ENCODE measurements around the gene NFATC2.

Gene NFATC2

GRCh38 chr20:51430198-51430950, 112.1 kb downstream of the NFATC2 start:
- TF ChIP-seq LEF1 (IDR thresholded peaks at IDR 0.05; ENCODE audit: borderline replicate concordance), result no peak
- no peak for TF ChIP-seq NFRKB (IDR thresholded peaks at IDR 0.05)
- no peak for TF ChIP-seq ZNF384 (IDR thresholded peaks at IDR 0.05)
- TF ChIP-seq ELF4 (IDR thresholded peaks at IDR 0.05), result no peak
- no peak for TF ChIP-seq ARNT (IDR thresholded peaks at IDR 0.05)
- TF ChIP-seq SP1 (IDR thresholded peaks at IDR 0.05), result no peak
- TF ChIP-seq BHLHE40 (IDR thresholded peaks at IDR 0.05; ENCODE audit: borderline replicate concordance), result no peak
- no peak for TF ChIP-seq HDGF (IDR thresholded peaks at IDR 0.05; ENCODE audit: borderline replicate concordance)
- TF ChIP-seq PKNOX1 (IDR thresholded peaks at IDR 0.05), result no peak
- no peak for TF ChIP-seq CTBP1 (IDR thresholded peaks at IDR 0.05; ENCODE audit: borderline replicate concordance)
- TF ChIP-seq TARDBP (IDR thresholded peaks at IDR 0.05), result no peak
- no peak for TF ChIP-seq FOXA1 (IDR thresholded peaks at IDR 0.05)
- TF ChIP-seq FOXK2 (IDR thresholded peaks at IDR 0.05), result no peak
- no peak for TF ChIP-seq L3MBTL2 (conservative IDR thresholded peaks at IDR 0.05)
- no peak for TF ChIP-seq SUZ12 (IDR thresholded peaks at IDR 0.05)
- TF ChIP-seq FOXM1 (IDR thresholded peaks at IDR 0.05; ENCODE audit: borderline replicate concordance), result no peak
- no peak for DNase-seq (ENCODE audit: extremely low spot score)
- POLR2A ChIA-PET, result interaction anchor here (0.7 kb wide), 1 partner anchor 96 kb away, joined by 3 read pairs; no protein-coding TSS in a partner anchor
- CTCF ChIA-PET, result no interaction called here

DNA sequence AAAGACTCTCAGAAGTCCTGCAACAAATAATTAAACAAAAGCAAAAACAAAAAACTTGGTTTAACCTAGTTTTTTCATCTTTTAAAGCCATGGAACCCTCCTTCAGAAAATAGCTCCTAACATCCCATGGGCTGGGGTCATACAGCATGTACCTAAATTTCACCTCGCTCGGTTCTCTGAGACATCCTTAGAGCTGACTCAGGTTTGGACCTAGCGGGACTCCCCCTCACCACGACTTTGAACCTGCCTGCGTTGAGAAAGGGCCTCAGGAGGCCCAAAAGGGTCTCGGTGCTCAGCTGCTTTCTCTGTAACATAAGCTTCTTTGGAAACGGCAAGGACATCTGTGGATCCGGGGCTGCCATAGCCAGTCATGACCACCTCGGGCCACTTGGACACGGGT, 112.8 kb downstream of the NFATC2 start:
- CTCF ChIA-PET, result no interaction called here

GRCh38 chr20:51429144-51429482, 113.4 kb downstream of the NFATC2 start:
- ChIA-PET CTCF (no interaction called here), POLR2A (no interaction called here)
- TF ChIP-seq ARNT (IDR thresholded peaks at IDR 0.05) (no peak), L3MBTL2 (conservative IDR thresholded peaks at IDR 0.05) (no peak), FOXK2 (IDR thresholded peaks at IDR 0.05) (no peak), SUZ12 (IDR thresholded peaks at IDR 0.05) (no peak), LEF1 (IDR thresholded peaks at IDR 0.05; ENCODE audit: borderline replicate concordance) (no peak)
- no peak for DNase-seq (ENCODE audit: extremely low spot score)

More for the DNA sequence above, 112.8 kb downstream of the NFATC2 start:
- TF ChIP-seq TARDBP (IDR thresholded peaks at IDR 0.05) (no peak), ARNT (IDR thresholded peaks at IDR 0.05) (no peak), ELF4 (IDR thresholded peaks at IDR 0.05) (no peak), LEF1 (IDR thresholded peaks at IDR 0.05; ENCODE audit: borderline replicate concordance) (no peak), NFRKB (IDR thresholded peaks at IDR 0.05) (no peak), L3MBTL2 (conservative IDR thresholded peaks at IDR 0.05) (no peak), PKNOX1 (IDR thresholded peaks at IDR 0.05) (no peak), SUZ12 (IDR thresholded peaks at IDR 0.05) (no peak), BHLHE40 (IDR thresholded peaks at IDR 0.05; ENCODE audit: borderline replicate concordance) (no peak), CTBP1 (IDR thresholded peaks at IDR 0.05; ENCODE audit: borderline replicate concordance) (no peak), ZNF384 (IDR thresholded peaks at IDR 0.05) (no peak), FOXA1 (IDR thresholded peaks at IDR 0.05) (no peak), HDGF (IDR thresholded peaks at IDR 0.05; ENCODE audit: borderline replicate concordance) (no peak), SP1 (IDR thresholded peaks at IDR 0.05) (no peak), FOXK2 (IDR thresholded peaks at IDR 0.05) (no peak), FOXM1 (IDR thresholded peaks at IDR 0.05; ENCODE audit: borderline replicate concordance) (no peak)
- POLR2A ChIA-PET, result interaction anchor here (0.7 kb wide), 1 partner anchor 97 kb away, joined by 3 read pairs; no protein-coding TSS in a partner anchor
- no peak for DNase-seq (ENCODE audit: extremely low spot score)

GRCh38 chr20:51428401-51429143, 113.9 kb downstream of the NFATC2 start:
- TF ChIP-seq NFRKB (IDR thresholded peaks at IDR 0.05) (no peak), ARNT (IDR thresholded peaks at IDR 0.05) (no peak), BHLHE40 (IDR thresholded peaks at IDR 0.05; ENCODE audit: borderline replicate concordance) (no peak), FOXA1 (IDR thresholded peaks at IDR 0.05) (no peak)
- ChIA-PET POLR2A (no interaction called here), CTCF (no interaction called here)
- DNase-seq (ENCODE audit: extremely low spot score), result no peak

DNA sequence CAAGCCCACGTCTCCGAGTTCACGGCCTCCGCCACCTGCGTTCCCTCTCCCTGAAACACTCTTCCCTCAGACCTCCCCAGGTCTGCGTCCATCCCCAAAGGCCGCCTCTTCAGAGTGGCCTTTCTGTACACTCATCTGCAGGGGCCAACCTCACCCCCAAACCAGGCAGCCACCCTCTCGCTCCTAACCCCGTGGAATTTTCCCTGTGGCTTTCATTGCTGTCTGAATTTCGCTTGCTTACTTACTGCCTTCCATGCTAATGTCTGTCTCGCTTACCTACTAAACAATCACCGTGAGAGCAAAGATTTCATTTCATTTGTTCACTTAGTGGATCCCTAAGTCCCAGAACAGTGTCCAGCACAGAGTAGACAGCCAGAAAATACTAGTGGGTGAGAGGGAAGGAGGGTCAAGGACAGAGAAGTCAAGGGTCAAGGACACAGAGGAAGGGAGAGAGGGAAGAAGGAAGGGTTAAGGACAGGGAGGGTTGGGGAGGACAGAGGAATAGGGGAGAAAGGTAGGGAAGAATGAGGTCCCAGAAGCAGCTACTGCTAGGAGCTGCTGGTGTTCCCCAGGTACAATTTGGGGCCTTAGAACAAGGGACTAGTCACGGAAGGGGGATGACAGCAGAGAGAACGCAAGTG, 114.7 kb downstream of the NFATC2 start:
- no peak for TF ChIP-seq FOXK2 (IDR thresholded peaks at IDR 0.05)
- TF ChIP-seq BHLHE40 (IDR thresholded peaks at IDR 0.05; ENCODE audit: borderline replicate concordance), result no peak
- no peak for TF ChIP-seq SP1 (IDR thresholded peaks at IDR 0.05)
- TF ChIP-seq ZNF384 (IDR thresholded peaks at IDR 0.05), result no peak
- TF ChIP-seq L3MBTL2 (conservative IDR thresholded peaks at IDR 0.05), result no peak
- TF ChIP-seq CTBP1 (IDR thresholded peaks at IDR 0.05; ENCODE audit: borderline replicate concordance), result no peak
- POLR2A ChIA-PET, result no interaction called here
- DNase-seq (ENCODE audit: extremely low spot score), result no peak
- CTCF ChIA-PET, result no interaction called here

GRCh38 chr20:51426718-51427650, 115.5 kb downstream of the NFATC2 start:
- POLR2A ChIA-PET, result no interaction called here
- CTCF ChIA-PET, result no interaction called here

More at GRCh38 chr20:51426718-51427650, 115.5 kb downstream of the NFATC2 start:
- no peak for DNase-seq (ENCODE audit: extremely low spot score)
- TF ChIP-seq ZNF384 (IDR thresholded peaks at IDR 0.05) (no peak), LEF1 (IDR thresholded peaks at IDR 0.05; ENCODE audit: borderline replicate concordance) (no peak), L3MBTL2 (conservative IDR thresholded peaks at IDR 0.05) (no peak), FOXK2 (IDR thresholded peaks at IDR 0.05) (no peak), CTBP1 (IDR thresholded peaks at IDR 0.05; ENCODE audit: borderline replicate concordance) (no peak), SUZ12 (IDR thresholded peaks at IDR 0.05) (no peak), PKNOX1 (IDR thresholded peaks at IDR 0.05) (no peak), BHLHE40 (IDR thresholded peaks at IDR 0.05; ENCODE audit: borderline replicate concordance) (no peak), SP1 (IDR thresholded peaks at IDR 0.05) (no peak), HDGF (IDR thresholded peaks at IDR 0.05; ENCODE audit: borderline replicate concordance) (no peak), FOXA1 (IDR thresholded peaks at IDR 0.05) (no peak), NFRKB (IDR thresholded peaks at IDR 0.05) (no peak)
